NCI-H146 (cell line): ENCODE data around the gene DHRS4.
"Not testable (repeated sequence)": the region's sequence is repeated elsewhere in the genome, so short reads cannot be mapped to it uniquely, and the experiment has no call there.

Experiments used
- DNase-seq: peaks from one replicate; lab custom pipeline; 2025; lab: John Stamatoyannopoulos, UW

DHRS4 gene

GRCh38 chr14:23941230-23941629 is 12.3 kb upstream of the DHRS4 start:
- DNase-seq: no peak

- no peak for DNase-seq
Observed at GRCh38 chr14:23941669-23942068, 11.9 kb upstream of the DHRS4 start.

DNA sequence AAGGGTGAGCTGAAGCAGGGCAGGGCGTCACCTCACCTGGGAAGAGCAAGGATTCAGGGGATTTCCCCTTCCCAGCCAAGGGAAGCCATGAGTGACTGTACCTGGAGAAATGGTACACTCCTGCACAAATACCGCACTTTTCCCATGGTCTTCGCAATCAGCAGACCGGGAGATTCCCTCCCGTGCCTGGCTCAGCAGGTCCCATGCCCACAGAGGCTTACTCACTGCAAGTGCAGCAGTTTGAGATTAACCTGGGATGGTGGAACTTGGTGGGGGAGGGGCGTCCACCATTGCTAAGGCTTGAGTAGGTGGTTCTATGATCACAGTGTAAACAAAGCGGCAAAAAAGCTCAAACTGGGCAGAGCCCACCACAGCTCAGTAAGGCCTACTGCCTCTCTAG is 11.0 kb upstream of the DHRS4 start:
- no peak for DNase-seq

DNA sequence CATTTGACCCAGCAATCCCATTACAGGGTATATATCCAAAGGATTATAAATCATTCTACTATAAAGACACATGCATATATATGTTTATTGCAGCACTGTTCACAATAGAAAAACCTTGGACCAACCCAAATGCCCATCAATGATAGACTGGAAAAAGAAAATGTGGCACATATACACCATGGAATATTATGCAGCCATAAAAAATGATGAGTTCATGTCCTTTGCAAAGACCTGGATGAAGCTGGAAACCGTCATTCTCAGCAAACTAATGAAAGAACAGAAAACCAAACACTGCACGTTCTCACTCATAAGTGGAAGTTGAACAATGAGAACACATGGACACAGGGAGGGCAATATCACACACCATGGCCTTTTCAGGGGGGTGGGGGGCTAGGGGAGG is 4.5 kb upstream of the DHRS4 start:
- DNase-seq: not testable (repeated sequence)

DNA sequence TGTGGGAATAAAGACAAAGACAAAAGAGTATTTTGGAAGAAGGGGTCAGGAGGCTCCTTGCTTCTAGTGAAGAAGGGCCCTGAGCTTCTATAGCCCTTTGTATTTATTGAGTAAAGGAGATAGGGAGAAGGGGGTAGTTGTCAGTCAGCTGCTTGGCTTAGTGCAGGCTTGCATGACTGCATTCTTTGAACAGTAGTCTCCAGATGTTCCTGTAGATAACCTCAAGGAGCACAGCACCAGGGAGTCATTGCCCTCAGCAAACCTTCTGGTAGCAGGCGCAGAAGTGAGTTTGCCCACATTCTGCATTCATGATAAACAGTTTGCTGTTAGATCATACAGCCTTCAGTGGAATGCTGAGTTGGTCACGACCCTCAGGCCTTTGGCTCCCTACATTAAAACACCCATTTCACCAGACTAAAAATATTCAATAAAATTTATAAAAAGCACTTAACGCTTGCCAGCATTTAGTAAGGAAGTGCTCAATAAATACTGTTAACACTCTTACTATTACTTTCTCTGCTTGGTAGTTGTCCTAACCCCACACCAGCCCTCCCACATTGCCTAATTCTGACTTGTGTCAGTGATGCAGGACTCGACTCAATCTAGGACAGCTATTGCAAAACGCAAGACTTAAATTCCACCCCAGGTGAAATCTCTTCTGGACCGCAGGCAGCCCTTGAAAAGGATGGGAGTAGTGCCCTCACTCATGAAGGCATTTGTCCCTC is 3.0 kb upstream of the DHRS4 start:
- no peak for DNase-seq

DNA sequence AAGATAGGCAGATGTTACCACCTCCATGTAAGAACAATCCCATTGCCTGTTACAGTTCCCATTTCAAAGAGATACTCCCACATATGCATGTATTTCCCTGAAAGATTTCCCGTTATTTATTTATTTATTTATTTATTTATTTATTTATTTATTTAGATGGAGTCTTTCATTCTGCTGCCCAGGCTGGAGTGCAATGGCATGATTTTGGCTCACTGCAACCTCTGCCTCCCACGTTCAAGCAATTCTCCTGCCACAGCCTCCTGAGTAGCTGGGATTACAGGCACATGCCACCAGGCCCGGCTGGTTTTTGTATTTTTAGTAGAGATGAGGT is 2.5 kb upstream of the DHRS4 start:
- DNase-seq: not testable (repeated sequence)

DNA sequence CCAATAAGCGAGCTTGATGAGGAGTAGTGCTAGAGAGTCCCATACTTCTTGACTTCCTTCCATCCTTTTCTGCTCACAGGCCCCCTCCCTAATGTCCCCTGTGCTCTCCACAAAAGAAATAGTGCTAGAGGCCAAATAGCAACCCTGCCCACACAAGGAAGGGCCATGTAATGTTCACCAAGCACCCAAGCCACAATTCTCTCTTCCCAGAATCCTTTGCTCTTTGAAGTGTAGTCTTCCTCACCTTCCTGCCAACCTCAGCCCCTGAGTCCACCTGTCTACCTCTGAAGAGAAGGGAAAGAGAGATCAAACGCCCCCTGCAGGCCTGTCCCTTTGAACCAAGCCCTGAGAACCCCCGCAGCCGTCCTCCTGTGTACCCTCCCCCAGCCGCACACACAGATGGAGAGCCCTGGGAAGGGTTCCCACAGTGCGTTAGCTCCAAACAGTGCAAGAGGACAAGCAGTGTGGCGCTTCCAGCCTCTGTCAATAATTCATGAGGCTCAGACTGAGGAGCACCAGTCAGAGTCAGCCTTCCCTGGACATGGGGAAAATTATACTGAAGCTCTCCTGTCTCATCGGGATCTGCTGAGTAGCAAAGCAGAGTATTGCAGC is 1.9 kb upstream of the DHRS4 start:
- DNase-seq: peak; percentile 22

DNA sequence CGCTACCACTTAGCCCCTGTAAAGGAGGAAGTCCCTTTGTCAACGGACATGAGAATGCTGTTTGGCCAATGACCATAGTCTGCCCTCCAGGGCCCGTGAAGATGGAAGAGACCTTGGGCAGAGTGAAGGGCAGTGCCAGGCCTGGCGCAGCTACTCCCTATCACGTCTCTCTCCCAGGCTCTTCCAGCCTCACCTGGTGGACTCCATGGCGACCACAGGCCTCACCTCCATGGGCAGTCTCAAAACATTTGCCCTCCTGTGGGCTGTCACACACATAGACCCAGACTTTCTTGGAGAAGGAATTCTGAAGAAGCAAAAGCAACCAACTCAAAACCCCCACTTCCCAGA is 480 bp upstream of the DHRS4 start:
- DNase-seq: peak; percentile 57

GRCh38 chr14:23954279-23954614 is 677 bp downstream of the DHRS4 start:
- DNase-seq: not testable (repeated sequence)

DNA sequence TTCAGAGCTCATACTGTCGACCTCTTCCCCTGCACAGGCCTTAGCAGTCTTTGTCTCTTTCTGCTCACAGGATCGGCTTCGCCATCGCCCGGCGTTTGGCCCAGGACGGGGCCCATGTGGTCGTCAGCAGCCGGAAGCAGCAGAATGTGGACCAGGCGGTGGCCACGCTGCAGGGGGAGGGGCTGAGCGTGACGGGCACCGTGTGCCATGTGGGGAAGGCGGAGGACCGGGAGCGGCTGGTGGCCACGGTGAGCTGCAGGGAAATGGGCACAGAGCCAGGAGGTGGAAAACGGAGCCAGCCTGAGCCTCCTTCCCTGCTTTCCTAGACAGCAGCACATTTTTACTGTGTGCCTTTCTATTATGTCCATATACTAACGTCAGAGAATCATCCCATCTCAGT is 1.4 kb downstream of the DHRS4 start:
- DNase-seq: not testable (repeated sequence)

DNA sequence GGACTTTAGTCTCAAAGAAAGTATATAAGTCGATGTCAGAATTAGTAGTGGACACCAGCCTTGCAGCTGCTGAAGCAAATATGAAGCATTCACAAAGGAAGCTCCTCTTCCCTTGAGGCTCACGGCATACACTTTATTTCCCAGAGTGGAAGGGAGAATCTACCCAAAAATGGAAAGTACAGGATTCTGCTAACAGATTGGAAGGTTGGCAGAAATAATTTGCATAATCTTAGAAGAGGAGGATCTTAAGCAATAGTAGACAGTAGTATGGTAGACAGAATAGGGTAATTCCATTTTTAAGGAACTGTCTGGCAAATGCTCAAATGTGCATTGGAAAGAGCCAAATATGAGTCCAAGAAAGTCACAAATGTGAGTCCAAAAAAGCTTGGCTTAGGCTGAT is 2.2 kb downstream of the DHRS4 start:
- not testable (repeated sequence) for DNase-seq

GRCh38 chr14:23957913-23958569 is 4.5 kb downstream of the DHRS4 start:
- not testable (repeated sequence) for DNase-seq

GRCh38 chr14:23960899-23961298 is 7.3 kb downstream of the DHRS4 start:
- DNase-seq: not testable (repeated sequence)

DNA sequence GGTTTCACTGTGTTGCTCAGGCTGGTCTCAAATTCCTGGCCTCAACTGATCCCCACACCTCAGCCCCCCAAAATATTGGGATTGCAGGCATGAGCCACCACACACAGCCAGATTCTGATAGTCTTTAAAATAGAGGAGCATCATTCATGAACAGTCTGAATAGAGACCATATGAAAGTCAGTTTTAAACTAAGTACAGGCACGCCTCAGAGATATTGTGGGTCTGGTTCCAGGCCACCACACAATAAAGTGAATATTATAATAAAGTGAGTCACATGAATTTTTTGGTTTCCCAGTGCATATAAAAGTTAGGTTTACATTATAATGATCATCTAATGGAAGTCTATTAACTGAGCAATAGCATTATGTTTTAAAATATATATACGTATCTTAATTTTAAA is 8.1 kb downstream of the DHRS4 start:
- not testable (repeated sequence) for DNase-seq

GRCh38 chr14:23969130-23969480 is 15.5 kb downstream of the DHRS4 start:
- DNase-seq: not testable (repeated sequence)

- DNase-seq: peak; percentile 36
Observed at GRCh38 chr14:23969481-23970282, 16.1 kb downstream of the DHRS4 start.

DNA sequence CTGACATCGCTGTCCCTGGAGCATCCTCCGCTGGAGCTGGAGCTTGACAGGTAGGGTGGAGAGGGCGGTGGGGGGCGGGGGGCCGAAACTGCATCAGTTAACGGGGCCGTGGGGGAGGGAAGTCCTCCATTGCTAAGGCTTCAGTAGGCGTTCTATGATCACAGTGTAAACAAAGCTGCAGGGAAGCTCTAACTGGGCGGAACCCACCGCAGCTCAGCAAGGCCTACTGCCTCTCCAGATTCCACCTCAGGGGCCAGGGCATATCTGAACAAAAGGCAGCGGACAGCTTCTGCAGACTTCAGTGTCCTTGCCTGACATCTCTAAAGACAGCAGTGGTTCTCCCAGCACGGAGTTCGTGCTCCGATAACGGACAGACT is 16.7 kb downstream of the DHRS4 start:
- not testable (repeated sequence) for DNase-seq

DNA sequence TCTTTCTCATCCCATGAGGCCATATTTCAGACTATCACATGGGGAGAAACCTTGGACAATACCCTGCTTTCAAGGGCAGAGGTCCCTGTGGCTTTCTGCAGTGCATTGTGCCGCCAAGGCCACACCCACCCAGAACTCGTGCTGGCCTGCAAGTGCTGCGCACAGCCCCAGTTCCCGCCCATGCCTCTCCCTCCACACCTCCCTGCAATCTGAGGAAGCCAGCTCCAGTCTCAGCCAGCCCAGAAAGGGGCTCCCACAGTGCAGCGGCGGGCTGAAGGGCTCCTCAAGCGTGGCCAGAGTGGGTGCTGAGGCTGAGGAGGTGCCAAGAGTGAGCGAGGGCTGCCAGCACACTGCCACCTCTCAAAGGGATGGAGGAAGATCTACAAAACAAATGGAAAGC is 19.6 kb downstream of the DHRS4 start:
- DNase-seq: not testable (repeated sequence)

- DNase-seq: not testable (repeated sequence)
Observed at GRCh38 chr14:23974041-23974440, 20.5 kb downstream of the DHRS4 start.

GRCh38 chr14:23977208-23977607 is 23.6 kb downstream of the DHRS4 start:
- not testable (repeated sequence) for DNase-seq

DNA sequence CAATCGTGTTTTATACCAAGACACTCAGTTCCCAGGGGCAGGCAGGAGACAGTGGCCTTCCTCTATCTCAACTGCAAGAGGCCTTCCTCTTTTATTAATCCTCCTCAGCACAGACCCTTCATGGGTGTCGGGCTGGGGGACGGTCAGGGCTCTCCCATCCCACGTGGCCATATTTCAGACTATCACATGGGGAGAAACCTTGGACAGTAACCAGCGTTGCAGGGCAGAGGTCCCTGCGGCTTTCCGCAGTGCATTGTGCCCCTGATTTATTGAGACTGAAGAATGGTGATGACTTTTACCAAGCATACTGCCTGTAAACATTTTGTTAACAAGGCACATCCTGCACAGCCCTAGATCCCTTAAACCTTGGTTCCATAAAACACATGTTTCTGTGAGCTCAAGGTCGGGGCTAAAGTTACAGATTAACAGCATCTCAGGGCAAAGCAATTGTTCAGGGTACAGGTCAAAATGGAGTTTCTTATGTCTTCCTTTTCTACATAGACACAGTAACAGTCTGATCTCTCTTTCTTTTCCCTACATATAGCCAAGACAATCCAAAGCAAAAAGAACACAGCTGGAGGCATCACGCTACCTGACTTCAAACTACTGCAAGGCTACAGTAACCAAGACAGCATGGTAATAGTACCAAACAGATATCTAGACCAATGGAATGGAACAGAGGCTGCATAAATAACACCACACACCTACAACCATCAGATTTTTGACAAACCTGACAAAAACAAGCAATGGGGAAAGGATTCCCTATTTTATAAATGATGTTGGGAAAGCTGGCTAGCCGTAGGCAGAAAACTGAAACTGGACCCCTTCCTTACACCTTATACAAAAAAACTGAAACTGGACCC is 28.6 kb downstream of the DHRS4 start:
- not testable (repeated sequence) for DNase-seq
